Measurements from ENCODE around the gene CHADL.

DNA sequence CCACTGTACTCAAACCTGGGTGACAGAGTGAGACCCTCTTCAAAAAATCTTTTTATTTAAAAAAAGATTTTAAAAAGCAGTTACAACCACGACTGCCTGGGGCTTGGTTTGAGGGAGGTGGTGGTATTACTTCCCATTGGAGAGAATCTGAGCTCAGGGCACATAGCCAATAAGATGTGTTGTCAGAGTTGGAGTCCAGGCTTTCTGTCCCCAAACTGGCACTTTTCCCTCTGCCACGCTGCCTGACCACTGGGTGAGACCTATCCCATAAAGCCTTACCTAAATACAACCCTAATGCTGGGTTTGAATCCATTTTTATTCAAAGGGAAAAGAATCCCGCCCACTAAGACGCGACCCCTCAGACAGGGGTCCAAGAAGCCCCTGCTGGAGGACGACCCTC, 11.5 kb downstream of the CHADL start:
- TF ChIP-seq, protein P1, sequence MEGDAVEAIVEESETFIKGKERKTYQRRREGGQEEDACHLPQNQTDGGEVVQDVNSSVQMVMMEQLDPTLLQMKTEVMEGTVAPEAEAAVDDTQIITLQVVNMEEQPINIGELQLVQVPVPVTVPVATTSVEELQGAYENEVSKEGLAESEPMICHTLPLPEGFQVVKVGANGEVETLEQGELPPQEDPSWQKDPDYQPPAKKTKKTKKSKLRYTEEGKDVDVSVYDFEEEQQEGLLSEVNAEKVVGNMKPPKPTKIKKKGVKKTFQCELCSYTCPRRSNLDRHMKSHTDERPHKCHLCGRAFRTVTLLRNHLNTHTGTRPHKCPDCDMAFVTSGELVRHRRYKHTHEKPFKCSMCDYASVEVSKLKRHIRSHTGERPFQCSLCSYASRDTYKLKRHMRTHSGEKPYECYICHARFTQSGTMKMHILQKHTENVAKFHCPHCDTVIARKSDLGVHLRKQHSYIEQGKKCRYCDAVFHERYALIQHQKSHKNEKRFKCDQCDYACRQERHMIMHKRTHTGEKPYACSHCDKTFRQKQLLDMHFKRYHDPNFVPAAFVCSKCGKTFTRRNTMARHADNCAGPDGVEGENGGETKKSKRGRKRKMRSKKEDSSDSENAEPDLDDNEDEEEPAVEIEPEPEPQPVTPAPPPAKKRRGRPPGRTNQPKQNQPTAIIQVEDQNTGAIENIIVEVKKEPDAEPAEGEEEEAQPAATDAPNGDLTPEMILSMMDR (tag by site-specific recombination; IDR thresholded peaks at IDR 0.05) = no peak
- TF ChIP-seq ZNF140 (tag by site-specific recombination; IDR thresholded peaks at IDR 0.05) (no peak), ZNF292 (tag by site-specific recombination; IDR thresholded peaks at IDR 0.05; ENCODE audit: borderline replicate concordance, low read depth) (no peak), ZNF792 (tag by site-specific recombination; IDR thresholded peaks at IDR 0.05) (no peak), ZNF169 (tag by site-specific recombination; IDR thresholded peaks at IDR 0.05) (no peak), GFI1B (tag by site-specific recombination; IDR thresholded peaks at IDR 0.05) (no peak), GLI4 (tag by site-specific recombination; IDR thresholded peaks at IDR 0.05) (no peak)
- TF ChIP-seq, protein P2, sequence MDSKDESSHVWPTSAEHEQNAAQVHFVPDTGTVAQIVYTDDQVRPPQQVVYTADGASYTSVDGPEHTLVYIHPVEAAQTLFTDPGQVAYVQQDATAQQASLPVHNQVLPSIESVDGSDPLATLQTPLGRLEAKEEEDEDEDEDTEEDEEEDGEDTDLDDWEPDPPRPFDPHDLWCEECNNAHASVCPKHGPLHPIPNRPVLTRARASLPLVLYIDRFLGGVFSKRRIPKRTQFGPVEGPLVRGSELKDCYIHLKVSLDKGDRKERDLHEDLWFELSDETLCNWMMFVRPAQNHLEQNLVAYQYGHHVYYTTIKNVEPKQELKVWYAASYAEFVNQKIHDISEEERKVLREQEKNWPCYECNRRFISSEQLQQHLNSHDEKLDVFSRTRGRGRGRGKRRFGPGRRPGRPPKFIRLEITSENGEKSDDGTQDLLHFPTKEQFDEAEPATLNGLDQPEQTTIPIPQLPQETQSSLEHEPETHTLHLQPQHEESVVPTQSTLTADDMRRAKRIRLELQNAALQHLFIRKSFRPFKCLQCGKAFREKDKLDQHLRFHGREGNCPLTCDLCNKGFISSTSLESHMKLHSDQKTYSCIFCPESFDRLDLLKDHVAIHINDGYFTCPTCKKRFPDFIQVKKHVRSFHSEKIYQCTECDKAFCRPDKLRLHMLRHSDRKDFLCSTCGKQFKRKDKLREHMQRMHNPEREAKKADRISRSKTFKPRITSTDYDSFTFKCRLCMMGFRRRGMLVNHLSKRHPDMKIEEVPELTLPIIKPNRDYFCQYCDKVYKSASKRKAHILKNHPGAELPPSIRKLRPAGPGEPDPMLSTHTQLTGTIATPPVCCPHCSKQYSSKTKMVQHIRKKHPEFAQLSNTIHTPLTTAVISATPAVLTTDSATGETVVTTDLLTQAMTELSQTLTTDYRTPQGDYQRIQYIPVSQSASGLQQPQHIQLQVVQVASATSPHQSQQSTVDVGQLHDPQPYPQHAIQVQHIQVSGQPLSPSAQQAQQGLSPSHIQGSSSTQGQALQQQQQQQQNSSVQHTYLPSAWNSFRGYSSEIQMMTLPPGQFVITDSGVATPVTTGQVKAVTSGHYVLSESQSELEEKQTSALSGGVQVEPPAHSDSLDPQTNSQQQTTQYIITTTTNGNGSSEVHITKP (tag by site-specific recombination; IDR thresholded peaks at IDR 0.05) = no peak
- TF ChIP-seq, protein P3, sequence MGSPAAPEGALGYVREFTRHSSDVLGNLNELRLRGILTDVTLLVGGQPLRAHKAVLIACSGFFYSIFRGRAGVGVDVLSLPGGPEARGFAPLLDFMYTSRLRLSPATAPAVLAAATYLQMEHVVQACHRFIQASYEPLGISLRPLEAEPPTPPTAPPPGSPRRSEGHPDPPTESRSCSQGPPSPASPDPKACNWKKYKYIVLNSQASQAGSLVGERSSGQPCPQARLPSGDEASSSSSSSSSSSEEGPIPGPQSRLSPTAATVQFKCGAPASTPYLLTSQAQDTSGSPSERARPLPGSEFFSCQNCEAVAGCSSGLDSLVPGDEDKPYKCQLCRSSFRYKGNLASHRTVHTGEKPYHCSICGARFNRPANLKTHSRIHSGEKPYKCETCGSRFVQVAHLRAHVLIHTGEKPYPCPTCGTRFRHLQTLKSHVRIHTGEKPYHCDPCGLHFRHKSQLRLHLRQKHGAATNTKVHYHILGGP (tag by site-specific recombination; IDR thresholded peaks at IDR 0.05) = no peak
- TF ChIP-seq, protein P4, sequence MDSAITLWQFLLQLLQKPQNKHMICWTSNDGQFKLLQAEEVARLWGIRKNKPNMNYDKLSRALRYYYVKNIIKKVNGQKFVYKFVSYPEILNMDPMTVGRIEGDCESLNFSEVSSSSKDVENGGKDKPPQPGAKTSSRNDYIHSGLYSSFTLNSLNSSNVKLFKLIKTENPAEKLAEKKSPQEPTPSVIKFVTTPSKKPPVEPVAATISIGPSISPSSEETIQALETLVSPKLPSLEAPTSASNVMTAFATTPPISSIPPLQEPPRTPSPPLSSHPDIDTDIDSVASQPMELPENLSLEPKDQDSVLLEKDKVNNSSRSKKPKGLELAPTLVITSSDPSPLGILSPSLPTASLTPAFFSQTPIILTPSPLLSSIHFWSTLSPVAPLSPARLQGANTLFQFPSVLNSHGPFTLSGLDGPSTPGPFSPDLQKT (IDR thresholded peaks at IDR 0.05; ENCODE audit: borderline replicate concordance, low read depth, low read length) = no peak
- TF ChIP-seq, protein P5, sequence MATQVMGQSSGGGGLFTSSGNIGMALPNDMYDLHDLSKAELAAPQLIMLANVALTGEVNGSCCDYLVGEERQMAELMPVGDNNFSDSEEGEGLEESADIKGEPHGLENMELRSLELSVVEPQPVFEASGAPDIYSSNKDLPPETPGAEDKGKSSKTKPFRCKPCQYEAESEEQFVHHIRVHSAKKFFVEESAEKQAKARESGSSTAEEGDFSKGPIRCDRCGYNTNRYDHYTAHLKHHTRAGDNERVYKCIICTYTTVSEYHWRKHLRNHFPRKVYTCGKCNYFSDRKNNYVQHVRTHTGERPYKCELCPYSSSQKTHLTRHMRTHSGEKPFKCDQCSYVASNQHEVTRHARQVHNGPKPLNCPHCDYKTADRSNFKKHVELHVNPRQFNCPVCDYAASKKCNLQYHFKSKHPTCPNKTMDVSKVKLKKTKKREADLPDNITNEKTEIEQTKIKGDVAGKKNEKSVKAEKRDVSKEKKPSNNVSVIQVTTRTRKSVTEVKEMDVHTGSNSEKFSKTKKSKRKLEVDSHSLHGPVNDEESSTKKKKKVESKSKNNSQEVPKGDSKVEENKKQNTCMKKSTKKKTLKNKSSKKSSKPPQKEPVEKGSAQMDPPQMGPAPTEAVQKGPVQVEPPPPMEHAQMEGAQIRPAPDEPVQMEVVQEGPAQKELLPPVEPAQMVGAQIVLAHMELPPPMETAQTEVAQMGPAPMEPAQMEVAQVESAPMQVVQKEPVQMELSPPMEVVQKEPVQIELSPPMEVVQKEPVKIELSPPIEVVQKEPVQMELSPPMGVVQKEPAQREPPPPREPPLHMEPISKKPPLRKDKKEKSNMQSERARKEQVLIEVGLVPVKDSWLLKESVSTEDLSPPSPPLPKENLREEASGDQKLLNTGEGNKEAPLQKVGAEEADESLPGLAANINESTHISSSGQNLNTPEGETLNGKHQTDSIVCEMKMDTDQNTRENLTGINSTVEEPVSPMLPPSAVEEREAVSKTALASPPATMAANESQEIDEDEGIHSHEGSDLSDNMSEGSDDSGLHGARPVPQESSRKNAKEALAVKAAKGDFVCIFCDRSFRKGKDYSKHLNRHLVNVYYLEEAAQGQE (tag by site-specific recombination; IDR thresholded peaks at IDR 0.05) = no peak

All from HEK293 (cell line).